CD14-positive monocyte (primary cell): ENCODE data around the gene ASPA. TPM values are rescaled to one million over a fixed set of nuclear protein-coding genes. Genes with fewer than 3 reads are reported as not detected.

Experiments used
- DNase-seq, 3 donors: peaks; one replicate each; pipeline ENCODE4 v3.0.0-alpha.2; 2011 to 2022
- H2AFZ ChIP-seq: 2 replicates; pipeline ENCODE4 v1.6.0; 2012; ENCODE audit warnings: mild to moderate bottlenecking, low read depth, low read length, inconsistent platforms; ENCODE audit not compliant: insufficient read depth, poor library complexity, severe bottlenecking
- H3K27ac ChIP-seq, 2 donors: 1 replicate in 1 of 2; 2 replicates in 1 of 2; pipeline ENCODE4 v1.5.1; 2012 to 2013; ENCODE audit warnings: low read length in 2 of 2, control low read depth in 1 of 2, inconsistent platforms in 1 of 2, low read depth in 1 of 2, mild to moderate bottlenecking in 1 of 2
- H3K27me3 ChIP-seq, 2 donors: one replicate each; pipeline versions ENCODE4 v1.6.0 to v1.6.1; 2011 to 2013; ENCODE audit warnings: low read length in 2 of 2; ENCODE audit not compliant: control insufficient read depth in 2 of 2, insufficient read depth in 2 of 2
- H3K36me3 ChIP-seq, 2 donors: replicated peaks in 1 of 2; 1 replicate in 1 of 2; 2 replicates in 1 of 2; pipeline versions ENCODE4 v1.5.1 to v1.6.1; 2012 to 2013; ENCODE audit warnings: low read length in 2 of 2, control low read depth in 1 of 2, inconsistent platforms in 1 of 2, mild to moderate bottlenecking in 1 of 2; ENCODE audit not compliant: insufficient read depth in 2 of 2, control insufficient read depth in 1 of 2
- H3K4me1 ChIP-seq, 2 donors: 1 replicate in 1 of 2; 2 replicates in 1 of 2; pipeline versions ENCODE4 v1.5.1 to v1.6.1; 2012 to 2013; ENCODE audit warnings: low read length in 2 of 2, control low read depth in 1 of 2, inconsistent platforms in 1 of 2, mild to moderate bottlenecking in 1 of 2, moderate library complexity in 1 of 2; ENCODE audit not compliant: insufficient read depth in 2 of 2, control insufficient read depth in 1 of 2
- H3K4me2 ChIP-seq: replicated peaks from 2 replicates; pipeline ENCODE3; 2012; ENCODE audit warnings: low read length, moderate library complexity, mild to moderate bottlenecking; ENCODE audit not compliant: poor library complexity, severe bottlenecking; ENCODE audit errors: extremely low read depth
- H3K4me3 ChIP-seq, 3 experiments: fragments of 200-600 bp in 1 of 3; sonication (generic) in 1 of 3; replicated peaks in 1 of 3; 1 replicate in 2 of 3; 2 replicates in 1 of 3; pipeline ENCODE4 v1.5.1; 2011 to 2013; ENCODE audit warnings: low read length in 3 of 3, mild to moderate bottlenecking in 3 of 3, control low read depth in 2 of 3, low read depth in 2 of 3, inconsistent platforms in 1 of 3, moderate library complexity in 1 of 3
- H3K79me2 ChIP-seq: 2 replicates; pipeline ENCODE4 v1.6.0; 2012; ENCODE audit warnings: mild to moderate bottlenecking, control low read depth, inconsistent platforms, low read length, moderate library complexity; ENCODE audit not compliant: insufficient read depth
- H3K9ac ChIP-seq: 2 replicates; pipeline ENCODE4 v1.6.0; 2017; ENCODE audit warnings: low read length, mild to moderate bottlenecking; ENCODE audit not compliant: insufficient read depth, poor library complexity, severe bottlenecking
- H3K9me3 ChIP-seq, 2 donors: replicated peaks in 1 of 2; 1 replicate in 1 of 2; 2 replicates in 1 of 2; pipeline versions ENCODE4 v1.5.1 to v1.6.1; 2012 to 2013; ENCODE audit warnings: low read length in 2 of 2, control low read depth in 1 of 2; ENCODE audit not compliant: control insufficient read depth in 1 of 2, insufficient read depth in 1 of 2
- H4K20me1 ChIP-seq: 2 replicates; pipeline ENCODE4 v1.6.0; 2012; ENCODE audit warnings: mild to moderate bottlenecking, low read length, control low read depth, moderate library complexity; ENCODE audit not compliant: insufficient read depth
- H3K27ac Mint-ChIP-seq, 7 donors: one replicate each; pipeline ENCODE4 v1.8.0; 2020; ENCODE audit warnings: mild to moderate bottlenecking in 7 of 7, mixed read lengths in 7 of 7, moderate library complexity in 6 of 7, inconsistent platforms in 2 of 7
- H3K27me3 Mint-ChIP-seq, 3 donors: one replicate each; pipeline ENCODE4 v1.8.0; 2021 to 2022; ENCODE audit warnings: low read depth in 3 of 3, mild to moderate bottlenecking in 3 of 3, mixed read lengths in 3 of 3, moderate library complexity in 3 of 3, inconsistent platforms in 1 of 3
- H3K36me3 Mint-ChIP-seq, 2 donors: one replicate each; pipeline ENCODE4 v1.8.0; 2020; ENCODE audit warnings: mixed read lengths in 2 of 2, inconsistent platforms in 1 of 2, mild to moderate bottlenecking in 1 of 2
- H3K4me1 Mint-ChIP-seq: one replicate; pipeline ENCODE4 v1.8.0; 2020; ENCODE audit warnings: mild to moderate bottlenecking, mixed read lengths
- H3K4me3 Mint-ChIP-seq, 2 donors: one replicate each; pipeline ENCODE4 v1.8.0; 2020; ENCODE audit warnings: mild to moderate bottlenecking in 2 of 2, mixed read lengths in 2 of 2, moderate library complexity in 1 of 2
- H3K9me3 Mint-ChIP-seq, 7 donors: one replicate each; pipeline ENCODE4 v1.8.0; 2020 to 2022; ENCODE audit warnings: mixed read lengths in 7 of 7, mild to moderate bottlenecking in 6 of 7, moderate library complexity in 6 of 7, inconsistent platforms in 2 of 7
- CTCF ChIP-seq: fragments of 200-600 bp; IDR thresholded peaks from one replicate; pipeline ENCODE4 v1.8.0; 2022; ENCODE audit warnings: antibody characterized with exemption, mild to moderate bottlenecking
- WGBS: methylation state at CpG from one replicate; pipeline ENCODE4 v1.1.5; 2013; ENCODE audit warnings: missing lambda C conversion rate; ENCODE audit not compliant: insufficient coverage; 5-methylcytosine and 5-hydroxymethylcytosine counted together
- intact Hi-C, 2 donors: fragments of 100-400 bp; cut with micrococcal nuclease; formaldehyde crosslinking; loops; one replicate each; pipeline versions ENCODE4 v1.15.0 to v1.15.1; 2023
- polyA plus RNA-seq, 3 donors: library from polyadenylated mRNA; depleted of rRNA in 1 of 3; unstranded in 2 of 3; stranded (reverse) in 1 of 3; fragments of 300-500 nt in 2 of 3; fragments of >200 nt in 1 of 3; fragmentation: Illumina TruSeq in 2 of 3; gene quantifications; 1 replicate in 2 of 3; 2 replicates in 1 of 3; pipeline ENCODE4 v1.2.3, GENCODE V29; 2012 to 2021

The ASPA gene
- polyA plus RNA-seq, 3 donors = not detected

DNA sequence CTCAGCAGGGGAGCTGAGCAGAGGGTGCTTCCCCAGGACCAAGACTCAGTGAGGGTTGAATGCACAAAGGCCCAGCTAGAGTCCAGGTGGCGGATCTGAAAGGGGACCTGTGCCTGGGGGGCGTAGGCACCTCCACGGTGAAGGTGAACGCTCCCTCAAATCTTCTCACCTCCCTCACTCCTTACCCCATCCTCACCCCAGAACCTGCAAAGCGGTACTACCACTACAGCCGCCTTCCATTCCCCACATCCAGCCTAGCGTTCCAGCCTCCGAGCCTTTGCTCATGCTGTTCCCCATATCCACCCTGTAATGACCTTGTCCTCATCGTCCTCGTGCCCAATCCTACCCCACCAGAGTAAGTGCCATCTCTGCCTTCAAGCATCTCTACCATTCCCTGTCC is 51.2 kb downstream of the ASPA start:
- Histone ChIP-seq H3K4me2 (no peak overlapping the region), H3K4me3 (no peak overlapping the region), H3K9me3 (no peaks in the 10 kb centered on the region), H3K36me3 (no peaks in the 10 kb centered on the region), H3K79me2 (no peaks in the 10 kb centered on the region), H4K20me1 (no peaks in the 10 kb centered on the region), H3K9ac (no peak overlapping the region), H3K4me1 (no peaks in the 10 kb centered on the region), H3K27me3 (no peaks in the 10 kb centered on the region), H3K27ac (no peak overlapping the region), H2AFZ (no peak overlapping the region)
- no peaks in the 10 kb centered on the region for H3K36me3 Mint-ChIP-seq
- intact Hi-C loops = no loop called here
- 95% methylated on average over 10 of the region's 10 CpGs for WGBS
- no peaks in the 10 kb centered on the region for H3K9me3 Mint-ChIP-seq
- H3K4me1 Mint-ChIP-seq = no peaks in the 10 kb centered on the region
- no peak overlapping the region for H3K27ac Mint-ChIP-seq
- no peak for TF ChIP-seq CTCF
- H3K27me3 Mint-ChIP-seq = peaks cover 0 to 8% (median 4%) of the 10 kb centered on the region in 3 donors
- DNase-seq = no peak
- no peak overlapping the region for H3K4me3 Mint-ChIP-seq

DNA sequence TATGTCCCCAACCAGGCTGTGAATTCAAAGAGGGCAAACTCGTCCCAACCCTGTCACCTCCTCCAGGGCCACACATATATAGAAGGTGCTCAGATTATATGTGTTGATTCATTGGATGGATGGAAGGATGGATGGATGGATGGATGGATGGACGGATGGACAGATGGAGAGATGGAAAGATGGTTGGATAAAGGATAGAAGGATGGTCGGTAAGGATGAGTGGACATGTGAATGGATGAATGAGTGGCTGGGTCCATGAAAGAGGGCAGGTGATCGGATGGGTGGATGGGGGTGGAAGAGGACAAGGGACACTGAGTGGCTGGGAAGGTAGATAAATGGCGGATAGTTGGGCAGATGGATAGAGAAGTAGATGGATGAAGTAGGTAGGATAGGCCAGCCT is 51.7 kb downstream of the ASPA start:
- intact Hi-C loops = no loop called here
- TF ChIP-seq CTCF = no peak
- Histone ChIP-seq H4K20me1 (no peaks in the 10 kb centered on the region), H3K36me3 (no peaks in the 10 kb centered on the region), H3K9ac (no peak overlapping the region), H3K27ac (no peak overlapping the region), H3K4me3 (no peak overlapping the region), H2AFZ (no peak overlapping the region), H3K4me2 (no peak overlapping the region), H3K79me2 (no peaks in the 10 kb centered on the region), H3K27me3 (no peaks in the 10 kb centered on the region), H3K4me1 (no peaks in the 10 kb centered on the region), H3K9me3 (no peaks in the 10 kb centered on the region)
- DNase-seq = no peak
- no peaks in the 10 kb centered on the region for H3K4me1 Mint-ChIP-seq
- no peaks in the 10 kb centered on the region for H3K36me3 Mint-ChIP-seq
- no peaks in the 10 kb centered on the region for H3K9me3 Mint-ChIP-seq
- H3K27me3 Mint-ChIP-seq = peaks cover 0 to 8% (median 4%) of the 10 kb centered on the region in 3 donors
- no peak overlapping the region for H3K4me3 Mint-ChIP-seq
- H3K27ac Mint-ChIP-seq = no peak overlapping the region
- WGBS = 92% methylated on average over 3 of the region's 5 CpGs
